ENCODE results near the gene SAMD4A.

The SAMD4A gene

DNA sequence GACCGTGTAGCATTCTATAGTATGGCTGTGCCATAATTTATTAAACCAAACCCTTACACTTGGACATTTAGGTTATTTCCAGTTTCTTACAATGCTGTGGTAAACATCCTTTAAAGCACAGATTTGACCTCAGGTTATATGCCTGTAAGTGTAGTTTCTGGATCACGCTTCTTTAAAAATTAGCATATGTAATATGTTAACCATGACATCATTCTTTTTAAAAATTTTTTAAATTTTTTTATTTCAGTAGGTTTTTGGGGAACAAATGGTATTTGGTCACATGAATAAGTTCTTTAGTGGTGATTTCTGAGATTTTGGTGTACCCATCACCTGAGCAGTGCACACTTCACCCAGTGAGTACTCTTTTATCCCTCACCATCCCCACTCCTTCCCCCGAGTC lies 18.3 kb downstream of the SAMD4A start:
- no peak for DNase-seq (ENCODE audit: extremely low spot score)
- CTCF ChIA-PET: no interaction called here

DNA sequence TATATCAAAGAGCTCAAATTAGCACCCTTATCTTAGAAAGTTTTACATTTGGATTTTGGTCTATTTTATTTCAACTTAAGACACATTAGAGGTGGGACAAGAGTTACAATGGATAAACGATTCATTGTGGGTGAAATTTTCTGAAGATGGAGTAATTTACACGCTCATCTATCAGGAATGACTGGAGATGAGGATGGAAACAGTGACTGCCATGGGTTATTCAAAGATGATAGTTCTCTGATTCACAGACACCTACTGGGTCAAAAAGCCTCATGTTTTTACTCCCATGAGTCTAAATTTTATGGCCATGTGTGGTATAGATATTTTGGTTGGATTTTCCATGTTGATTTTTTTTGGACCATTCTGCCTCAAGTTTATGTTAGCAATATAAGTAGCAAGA lies 22.1 kb downstream of the SAMD4A start:
- DNase-seq (ENCODE audit: extremely low spot score): no peak
- CTCF ChIA-PET: no interaction called here
- TF ChIP-seq SUZ12 (IDR thresholded peaks at IDR 0.05): no peak
- no peak for TF ChIP-seq FOXM1 (IDR thresholded peaks at IDR 0.05; ENCODE audit: borderline replicate concordance)
- TF ChIP-seq BHLHE40 (IDR thresholded peaks at IDR 0.05; ENCODE audit: borderline replicate concordance): no peak
- no peak for TF ChIP-seq FOXK2 (IDR thresholded peaks at IDR 0.05)
- no peak for TF ChIP-seq HDGF (IDR thresholded peaks at IDR 0.05; ENCODE audit: borderline replicate concordance)
- TF ChIP-seq ARNT (IDR thresholded peaks at IDR 0.05): no peak
- TF ChIP-seq TARDBP (IDR thresholded peaks at IDR 0.05): no peak
- no peak for TF ChIP-seq ZNF384 (IDR thresholded peaks at IDR 0.05)
- TF ChIP-seq LEF1 (IDR thresholded peaks at IDR 0.05; ENCODE audit: borderline replicate concordance): no peak
- TF ChIP-seq CTBP1 (IDR thresholded peaks at IDR 0.05; ENCODE audit: borderline replicate concordance): no peak
- POLR2A ChIA-PET: no interaction called here

More for the DNA sequence above, 18.3 kb downstream of the SAMD4A start:
- TF ChIP-seq BHLHE40 (IDR thresholded peaks at IDR 0.05; ENCODE audit: borderline replicate concordance) (no peak), ARNT (IDR thresholded peaks at IDR 0.05) (no peak), ELF4 (IDR thresholded peaks at IDR 0.05) (no peak), LEF1 (IDR thresholded peaks at IDR 0.05; ENCODE audit: borderline replicate concordance) (no peak), CTBP1 (IDR thresholded peaks at IDR 0.05; ENCODE audit: borderline replicate concordance) (no peak), FOXK2 (IDR thresholded peaks at IDR 0.05) (no peak), FOXM1 (IDR thresholded peaks at IDR 0.05; ENCODE audit: borderline replicate concordance) (no peak), ZNF384 (IDR thresholded peaks at IDR 0.05) (no peak), SP1 (IDR thresholded peaks at IDR 0.05) (no peak), SUZ12 (IDR thresholded peaks at IDR 0.05) (no peak), NFRKB (IDR thresholded peaks at IDR 0.05) (no peak), HDGF (IDR thresholded peaks at IDR 0.05; ENCODE audit: borderline replicate concordance) (no peak), FOXA1 (IDR thresholded peaks at IDR 0.05) (no peak), TARDBP (IDR thresholded peaks at IDR 0.05) (no peak), L3MBTL2 (conservative IDR thresholded peaks at IDR 0.05) (no peak)
- TF ChIP-seq, protein P1, sequence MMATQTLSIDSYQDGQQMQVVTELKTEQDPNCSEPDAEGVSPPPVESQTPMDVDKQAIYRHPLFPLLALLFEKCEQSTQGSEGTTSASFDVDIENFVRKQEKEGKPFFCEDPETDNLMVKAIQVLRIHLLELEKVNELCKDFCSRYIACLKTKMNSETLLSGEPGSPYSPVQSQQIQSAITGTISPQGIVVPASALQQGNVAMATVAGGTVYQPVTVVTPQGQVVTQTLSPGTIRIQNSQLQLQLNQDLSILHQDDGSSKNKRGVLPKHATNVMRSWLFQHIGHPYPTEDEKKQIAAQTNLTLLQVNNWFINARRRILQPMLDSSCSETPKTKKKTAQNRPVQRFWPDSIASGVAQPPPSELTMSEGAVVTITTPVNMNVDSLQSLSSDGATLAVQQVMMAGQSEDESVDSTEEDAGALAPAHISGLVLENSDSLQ (IDR thresholded peaks at IDR 0.05): no peak
- POLR2A ChIA-PET: no interaction called here

DNA sequence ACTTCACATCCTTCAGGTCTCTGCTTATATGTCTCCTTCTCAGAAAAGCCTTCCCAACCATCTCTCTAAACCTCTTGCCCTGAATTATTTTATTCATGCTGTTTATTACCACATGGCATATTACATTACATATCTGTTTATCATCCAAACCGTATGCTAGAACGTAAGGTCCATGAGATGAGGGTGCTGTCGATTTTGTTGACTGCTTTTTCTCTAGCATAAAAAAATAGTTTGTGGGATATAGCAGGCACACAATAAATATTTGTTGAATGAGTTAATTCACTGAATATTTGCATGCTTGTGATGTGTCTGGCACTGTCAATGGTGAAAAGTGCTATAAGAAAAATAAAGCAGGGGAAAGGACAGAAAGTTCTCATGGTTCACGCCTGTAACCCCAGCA lies 22.9 kb downstream of the SAMD4A start:
- POLR2A ChIA-PET: no interaction called here
- TF ChIP-seq NFRKB (IDR thresholded peaks at IDR 0.05): no peak
- no peak for TF ChIP-seq LEF1 (IDR thresholded peaks at IDR 0.05; ENCODE audit: borderline replicate concordance)
- TF ChIP-seq, protein P1 (IDR thresholded peaks at IDR 0.05): no peak
- no peak for TF ChIP-seq FOXK2 (IDR thresholded peaks at IDR 0.05)
- no peak for TF ChIP-seq BHLHE40 (IDR thresholded peaks at IDR 0.05; ENCODE audit: borderline replicate concordance)
- no peak for TF ChIP-seq FOXM1 (IDR thresholded peaks at IDR 0.05; ENCODE audit: borderline replicate concordance)
- TF ChIP-seq ARNT (IDR thresholded peaks at IDR 0.05): no peak
- no peak for TF ChIP-seq SUZ12 (IDR thresholded peaks at IDR 0.05)
- no peak for TF ChIP-seq CTBP1 (IDR thresholded peaks at IDR 0.05; ENCODE audit: borderline replicate concordance)
- TF ChIP-seq HDGF (IDR thresholded peaks at IDR 0.05; ENCODE audit: borderline replicate concordance): no peak
- no peak for TF ChIP-seq TARDBP (IDR thresholded peaks at IDR 0.05)
- TF ChIP-seq FOXA1 (IDR thresholded peaks at IDR 0.05): no peak
- TF ChIP-seq ELF4 (IDR thresholded peaks at IDR 0.05): no peak
- TF ChIP-seq SP1 (IDR thresholded peaks at IDR 0.05): no peak
- TF ChIP-seq L3MBTL2 (conservative IDR thresholded peaks at IDR 0.05): no peak
- TF ChIP-seq ZNF384 (IDR thresholded peaks at IDR 0.05): no peak
- no peak for DNase-seq (ENCODE audit: extremely low spot score)
- CTCF ChIA-PET: interaction anchor here (1.1 kb wide), 1 partner anchor 11 kb away, joined by 3 read pairs; no protein-coding TSS in a partner anchor

DNA sequence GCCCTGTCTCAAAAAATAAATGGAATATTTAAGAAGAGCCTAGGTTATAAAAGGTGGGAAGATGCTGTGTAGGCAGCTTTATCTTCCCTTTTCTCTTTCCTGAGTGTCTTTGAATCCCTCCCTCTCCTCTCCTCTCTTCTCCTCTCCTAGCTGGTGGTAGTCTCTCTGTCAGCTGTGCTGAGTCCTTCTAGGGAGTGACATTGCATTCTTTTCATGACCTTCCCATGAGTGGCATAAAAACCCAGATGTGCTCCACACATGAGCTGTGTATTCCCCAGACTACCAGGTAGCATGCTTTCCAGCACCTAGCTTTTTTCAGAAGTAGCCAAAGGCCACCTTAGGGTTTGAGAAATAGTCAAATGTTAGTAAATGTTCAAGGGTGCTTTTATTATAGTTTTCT lies 23.6 kb downstream of the SAMD4A start:
- POLR2A ChIA-PET: no interaction called here
- no peak for DNase-seq (ENCODE audit: extremely low spot score)
- TF ChIP-seq NFRKB (IDR thresholded peaks at IDR 0.05) (no peak), ARNT (IDR thresholded peaks at IDR 0.05) (no peak), SUZ12 (IDR thresholded peaks at IDR 0.05) (no peak), BHLHE40 (IDR thresholded peaks at IDR 0.05; ENCODE audit: borderline replicate concordance) (no peak), CTBP1 (IDR thresholded peaks at IDR 0.05; ENCODE audit: borderline replicate concordance) (no peak), FOXM1 (IDR thresholded peaks at IDR 0.05; ENCODE audit: borderline replicate concordance) (no peak)
- TF ChIP-seq, protein P1 (IDR thresholded peaks at IDR 0.05): no peak
- CTCF ChIA-PET: interaction anchor here (1.0 to 1.1 kb wide), 2 partner anchors 9 to 10 kb away, joined by 3 read pairs; no protein-coding TSS in a partner anchor

DNA sequence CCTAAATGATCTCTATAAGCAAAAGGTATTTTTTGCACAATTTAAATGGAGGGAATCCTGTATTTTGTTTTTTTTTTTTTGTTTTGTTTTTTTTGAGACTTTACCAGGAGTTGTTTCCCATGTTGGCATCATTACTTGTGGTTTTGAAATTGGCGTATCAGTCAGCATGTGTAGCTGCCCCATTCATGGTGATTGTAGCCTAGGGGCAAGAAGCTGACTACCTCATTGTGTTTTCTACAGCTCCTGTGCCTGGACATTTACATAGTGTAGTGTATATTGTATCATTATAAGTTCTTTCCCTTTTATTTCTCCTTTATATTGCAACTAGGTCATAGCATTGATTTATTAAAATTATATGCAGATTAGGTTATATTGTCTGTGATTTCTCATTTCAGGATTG lies 24.5 kb downstream of the SAMD4A start:
- DNase-seq (ENCODE audit: extremely low spot score): no peak
- TF ChIP-seq FOXA1 (IDR thresholded peaks at IDR 0.05): no peak
- TF ChIP-seq LEF1 (IDR thresholded peaks at IDR 0.05; ENCODE audit: borderline replicate concordance): no peak
- ChIA-PET POLR2A (interaction anchor here (1.7 kb wide), 1 partner anchor 26 kb away, joined by 6 read pairs; no protein-coding TSS in a partner anchor), CTCF (interaction anchor here (0.5 to 0.7 kb wide), 3 partner anchors 20 to 210 kb away, joined by 3 to 8 read pairs (median 5); no protein-coding TSS in a partner anchor)

DNA sequence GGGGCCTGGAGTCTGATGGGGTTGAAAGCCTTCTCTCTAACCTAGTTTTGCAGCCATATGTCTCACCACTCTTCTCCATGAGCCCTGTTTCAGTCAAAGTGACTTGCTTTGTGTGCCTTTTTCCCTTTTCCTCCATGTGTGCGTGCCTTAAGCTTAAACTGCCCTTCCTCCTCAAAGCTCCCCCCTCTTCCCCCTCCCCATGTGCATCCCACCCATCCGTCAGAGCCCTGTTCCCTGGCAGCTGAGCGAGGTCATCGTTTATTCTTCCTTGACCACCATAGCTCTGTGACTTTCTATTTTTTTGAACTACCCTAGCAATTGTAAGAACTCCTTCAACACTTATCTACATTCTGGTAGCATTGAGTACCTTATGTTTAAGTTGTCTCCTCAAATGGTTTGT lies 24.9 kb downstream of the SAMD4A start:
- TF ChIP-seq BHLHE40 (IDR thresholded peaks at IDR 0.05; ENCODE audit: borderline replicate concordance) (no peak), ZNF384 (IDR thresholded peaks at IDR 0.05) (no peak), ARNT (IDR thresholded peaks at IDR 0.05) (no peak), SUZ12 (IDR thresholded peaks at IDR 0.05) (no peak), NFRKB (IDR thresholded peaks at IDR 0.05) (no peak), HDGF (IDR thresholded peaks at IDR 0.05; ENCODE audit: borderline replicate concordance) (no peak), SP1 (IDR thresholded peaks at IDR 0.05) (no peak), ELF4 (IDR thresholded peaks at IDR 0.05) (no peak), LEF1 (IDR thresholded peaks at IDR 0.05; ENCODE audit: borderline replicate concordance) (no peak)
- TF ChIP-seq, protein P1 (IDR thresholded peaks at IDR 0.05): no peak
- ChIA-PET CTCF (interaction anchor here (0.5 to 0.7 kb wide), 2 partner anchors 19 to 71 kb away, joined by 5 to 8 read pairs; no protein-coding TSS in a partner anchor), POLR2A (interaction anchor here (1.7 kb wide), 1 partner anchor 26 kb away, joined by 6 read pairs; no protein-coding TSS in a partner anchor)
- no peak for DNase-seq (ENCODE audit: extremely low spot score)

Data from HEK293T (cell line).